ENCODE data around the gene CLRN1. TPM values are rescaled to one million over a fixed set of nuclear protein-coding genes. Genes with fewer than 3 reads are reported as not detected.

Gene CLRN1
- total and polyA plus RNA-seq, 2 experiments from 2014 or later = 0.45 to 0.69 TPM

- Mint-ChIP-seq H3K9me3 (no peaks in the 10 kb centered on the region; the same call in 2 of the 3 replicates), H3K4me3 (no peak overlapping the region), H3K27ac (no peak overlapping the region), H3K4me1 (peaks cover 7% of the 10 kb centered on the region), H3K27me3 (ENCODE audit: insufficient read depth, low read depth, poor library complexity) (no peaks in the 10 kb centered on the region), H3K36me3 (ENCODE audit: low read depth) (no peaks in the 10 kb centered on the region)
- H3K36me3 ChIP-seq (ENCODE audit: insufficient read depth) = no peaks in the 10 kb centered on the region
- no peaks in the 10 kb centered on the region for H3K27me3 ChIP-seq (ENCODE audit: insufficient read depth)
- H3K4me3 ChIP-seq = no peak overlapping the region
- ATAC-seq (no peak), DNase-seq (ENCODE audit: low spot score) (no peak)
- TF ChIP-seq, protein P1, sequence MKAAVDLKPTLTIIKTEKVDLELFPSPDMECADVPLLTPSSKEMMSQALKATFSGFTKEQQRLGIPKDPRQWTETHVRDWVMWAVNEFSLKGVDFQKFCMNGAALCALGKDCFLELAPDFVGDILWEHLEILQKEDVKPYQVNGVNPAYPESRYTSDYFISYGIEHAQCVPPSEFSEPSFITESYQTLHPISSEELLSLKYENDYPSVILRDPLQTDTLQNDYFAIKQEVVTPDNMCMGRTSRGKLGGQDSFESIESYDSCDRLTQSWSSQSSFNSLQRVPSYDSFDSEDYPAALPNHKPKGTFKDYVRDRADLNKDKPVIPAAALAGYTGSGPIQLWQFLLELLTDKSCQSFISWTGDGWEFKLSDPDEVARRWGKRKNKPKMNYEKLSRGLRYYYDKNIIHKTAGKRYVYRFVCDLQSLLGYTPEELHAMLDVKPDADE (IDR thresholded peaks at IDR 0.05) = no peak
- no peak for TF ChIP-seq NANOG (IDR thresholded peaks at IDR 0.05; ENCODE audit: borderline replicate concordance)
- TF ChIP-seq STAT1 (IDR thresholded peaks at IDR 0.05; ENCODE audit: unreplicated experiment) = no peak
- TF ChIP-seq ZNF462 (CRISPR knock-in tag; IDR thresholded peaks at IDR 0.05) = no peak
- TF ChIP-seq CREB1 (CRISPR knock-in tag; IDR thresholded peaks at IDR 0.05; ENCODE audit: low read depth) = no peak
- H2AFZ ChIP-seq = peak overlapping the region; percentile 66; the same call in 1 of the 2 replicates
- no peaks in the 10 kb centered on the region for H4K20me1 ChIP-seq (replicated peaks; ENCODE audit: insufficient read depth)
- H3K4me2 ChIP-seq = no peak overlapping the region
- no peaks in the 10 kb centered on the region for H3F3A ChIP-seq (replicated peaks; ENCODE audit: low read depth)
- H3K4me1 ChIP-seq (ENCODE audit: insufficient read depth) = peaks cover 6% of the 10 kb centered on the region
- H3K79me2 ChIP-seq (replicated peaks; ENCODE audit: insufficient read depth) = no peaks in the 10 kb centered on the region
- H3K27ac ChIP-seq (ENCODE audit: low read depth) = no peak overlapping the region
- H3K9me2 ChIP-seq (ENCODE audit: insufficient read depth) = no peaks in the 10 kb centered on the region
These were observed 41.7 kb downstream of the CLRN1 start for GRCh38 chr3:150930839-150931238.

DNA sequence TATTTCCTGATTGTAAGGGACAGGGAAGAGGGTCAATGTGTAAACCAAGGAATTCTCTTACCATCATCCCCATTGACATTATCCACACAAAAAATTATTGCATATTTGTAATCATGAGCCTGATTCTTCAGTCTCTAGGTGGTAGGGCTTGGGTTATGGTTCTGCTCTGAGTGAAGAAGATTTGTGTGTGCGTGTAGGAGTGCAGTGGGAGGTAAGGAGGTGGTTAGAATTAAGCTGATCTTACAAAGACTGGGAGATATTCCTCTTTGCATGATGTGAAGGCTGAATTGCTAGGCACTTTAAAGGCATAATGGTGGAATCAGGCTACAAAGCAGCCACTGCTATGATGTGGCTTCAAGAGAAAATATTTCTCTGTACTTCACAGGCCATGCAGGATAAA is 44.3 kb downstream of the CLRN1 start:
- Mint-ChIP-seq H3K36me3 (ENCODE audit: low read depth) (no peaks in the 10 kb centered on the region), H3K4me3 (no peak overlapping the region), H3K27me3 (ENCODE audit: insufficient read depth, low read depth, poor library complexity) (no peaks in the 10 kb centered on the region), H3K4me1 (peaks cover 15% of the 10 kb centered on the region), H3K27ac (no peak overlapping the region), H3K9me3 (no peaks in the 10 kb centered on the region; the same call in 2 of the 3 replicates)
- Histone ChIP-seq H3K27me3 (ENCODE audit: insufficient read depth) (no peaks in the 10 kb centered on the region), H3F3A (replicated peaks; ENCODE audit: low read depth) (no peaks in the 10 kb centered on the region), H4K20me1 (replicated peaks; ENCODE audit: insufficient read depth) (no peaks in the 10 kb centered on the region), H3K36me3 (ENCODE audit: insufficient read depth) (no peaks in the 10 kb centered on the region), H3K4me3 (no peak overlapping the region), H3K4me2 (no peak overlapping the region), H3K4me1 (ENCODE audit: insufficient read depth) (peaks cover 13% of the 10 kb centered on the region), H2AFZ (peak overlapping the region; percentile 60; the same call in 1 of the 2 replicates), H3K27ac (ENCODE audit: low read depth) (no peak overlapping the region), H3K9me2 (ENCODE audit: insufficient read depth) (no peaks in the 10 kb centered on the region), H3K79me2 (replicated peaks; ENCODE audit: insufficient read depth) (no peaks in the 10 kb centered on the region)
- DNase-seq (ENCODE audit: low spot score) (no peak), ATAC-seq (no peak)
- TF ChIP-seq STAT1 (IDR thresholded peaks at IDR 0.05; ENCODE audit: unreplicated experiment) (no peak), POLR2AphosphoS5 (IDR thresholded peaks at IDR 0.05; ENCODE audit: low read depth) (no peak)
